Hepatocyte (in vitro differentiated cells): ENCODE data around the gene DOCK3. TPM values are rescaled to one million over a fixed set of nuclear protein-coding genes. Genes with fewer than 3 reads are reported as not detected.

ENCODE experiments used
- DNase-seq: peaks from one replicate; pipeline ENCODE4 v3.0.0-alpha.2; 2016; ENCODE audit warnings: low spot score
- H2AFZ ChIP-seq: fragments of 200-600 bp; sonication (generic); 2 replicates; pipeline ENCODE4 v1.6.0; 2016; ENCODE audit warnings: antibody characterized with exemption, mild to moderate bottlenecking
- H3K27ac ChIP-seq: fragments of 200-600 bp; sonication (generic); 2 replicates; pipeline ENCODE4 v1.5.1; 2016; ENCODE audit warnings: mild to moderate bottlenecking
- H3K27me3 ChIP-seq: fragments of 200-600 bp; sonication (generic); 2 replicates; pipeline ENCODE4 v1.6.1; 2016
- H3K36me3 ChIP-seq: fragments of 200-600 bp; sonication (generic); replicated peaks from 2 replicates; pipeline ENCODE4 v1.5.1; 2016; ENCODE audit warnings: low read depth; ENCODE audit not compliant: insufficient read depth
- H3K4me1 ChIP-seq: fragments of 200-600 bp; sonication (generic); 2 replicates; pipeline ENCODE4 v1.5.1; 2016; ENCODE audit warnings: mild to moderate bottlenecking, moderate library complexity; ENCODE audit not compliant: insufficient read depth
- H3K4me2 ChIP-seq: fragments of 200-600 bp; sonication (generic); 2 replicates; pipeline ENCODE4 v1.6.0; 2016
- H3K4me3 ChIP-seq: fragments of 200-600 bp; sonication (generic); 2 replicates; pipeline ENCODE4 v1.5.1; 2016; ENCODE audit warnings: mild to moderate bottlenecking
- H3K79me2 ChIP-seq: fragments of 200-600 bp; sonication (generic); 2 replicates; pipeline ENCODE4 v1.6.0; 2017; ENCODE audit warnings: mild to moderate bottlenecking
- H3K9me2 ChIP-seq: fragments of 200-600 bp; sonication (generic); replicated peaks from 2 replicates; pipeline ENCODE4 v1.6.0; 2017; ENCODE audit warnings: mild to moderate bottlenecking; ENCODE audit not compliant: insufficient read depth
- H3K9me3 ChIP-seq: fragments of 200-600 bp; sonication (generic); 2 replicates; pipeline ENCODE4 v1.5.1; 2016; ENCODE audit warnings: low read depth, mild to moderate bottlenecking
- H4K20me1 ChIP-seq: fragments of 200-600 bp; sonication (generic); 2 replicates; pipeline ENCODE4 v1.6.0; 2016; ENCODE audit warnings: mild to moderate bottlenecking; ENCODE audit not compliant: insufficient read depth, poor library complexity, severe bottlenecking
- EZH2 ChIP-seq: fragments of 200-600 bp; sonication (generic); IDR thresholded peaks from 2 replicates; pipeline ENCODE4 v1.6.1; 2016; ENCODE audit warnings: antibody characterized with exemption, mild to moderate bottlenecking, borderline replicate concordance
- EZH2phosphoT487 ChIP-seq: fragments of 200-600 bp; sonication (generic); IDR thresholded peaks from one replicate; pipeline ENCODE4 v1.6.1; 2018; ENCODE audit warnings: antibody characterized with exemption, mild to moderate bottlenecking, low read depth, moderate library complexity; ENCODE audit not compliant: unreplicated experiment, severe bottlenecking
- WGBS: methylation state at CpG from one replicate; pipeline ENCODE4 v1.1.6; 2016; ENCODE audit warnings: low lambda C conversion rate; ENCODE audit errors: missing lambda C conversion rate; 5-methylcytosine and 5-hydroxymethylcytosine counted together
- polyA plus RNA-seq: library from polyadenylated mRNA; unstranded; fragments of >200 nt; fragmentation: Nextera tagmentation; extraction: Ambion mirVana; gene quantifications from 2 replicates; pipeline ENCODE4 v1.2.1, GENCODE V29; 2016
- total RNA-seq: library from RNA; depleted of rRNA; stranded (reverse); fragments of >200 nt; gene quantifications from 2 replicates; pipeline ENCODE4 v1.2.3, GENCODE V29; 2014
- TF ChIP-seq, protein P1 (sequence below): fragments of 200-600 bp; sonication (generic); IDR thresholded peaks from 2 replicates; pipeline ENCODE4 v1.5.1; 2016; ENCODE audit warnings: antibody characterized with exemption, mild to moderate bottlenecking; ENCODE audit not compliant: poor library complexity

DOCK3 gene
- total and polyA plus RNA-seq, 2 experiments from 2014 or later = 0.77 to 1.6 TPM

GRCh38 chr3:50633230-50633790 lies 41.4 kb upstream of the DOCK3 start:
- H3K27ac ChIP-seq = no peak overlapping the region
- no peaks in the 10 kb centered on the region for H3K9me3 ChIP-seq
- H3K9me2 ChIP-seq = no peaks in the 10 kb centered on the region
- no peak overlapping the region for H2AFZ ChIP-seq
- no peaks in the 10 kb centered on the region for H3K36me3 ChIP-seq
- no peak for DNase-seq
- WGBS = 85% methylated on average over 5 of the region's 5 CpGs
- no peaks in the 10 kb centered on the region for H3K27me3 ChIP-seq
- H4K20me1 ChIP-seq = peaks cover 15% of the 10 kb centered on the region
- H3K4me2 ChIP-seq = no peak overlapping the region
- H3K79me2 ChIP-seq = peaks cover 30% of the 10 kb centered on the region
- H3K4me1 ChIP-seq = no peaks in the 10 kb centered on the region
- no peak overlapping the region for H3K4me3 ChIP-seq
- TF ChIP-seq EZH2phosphoT487 (no peak), EZH2 (no peak)
- TF ChIP-seq, protein P1, sequence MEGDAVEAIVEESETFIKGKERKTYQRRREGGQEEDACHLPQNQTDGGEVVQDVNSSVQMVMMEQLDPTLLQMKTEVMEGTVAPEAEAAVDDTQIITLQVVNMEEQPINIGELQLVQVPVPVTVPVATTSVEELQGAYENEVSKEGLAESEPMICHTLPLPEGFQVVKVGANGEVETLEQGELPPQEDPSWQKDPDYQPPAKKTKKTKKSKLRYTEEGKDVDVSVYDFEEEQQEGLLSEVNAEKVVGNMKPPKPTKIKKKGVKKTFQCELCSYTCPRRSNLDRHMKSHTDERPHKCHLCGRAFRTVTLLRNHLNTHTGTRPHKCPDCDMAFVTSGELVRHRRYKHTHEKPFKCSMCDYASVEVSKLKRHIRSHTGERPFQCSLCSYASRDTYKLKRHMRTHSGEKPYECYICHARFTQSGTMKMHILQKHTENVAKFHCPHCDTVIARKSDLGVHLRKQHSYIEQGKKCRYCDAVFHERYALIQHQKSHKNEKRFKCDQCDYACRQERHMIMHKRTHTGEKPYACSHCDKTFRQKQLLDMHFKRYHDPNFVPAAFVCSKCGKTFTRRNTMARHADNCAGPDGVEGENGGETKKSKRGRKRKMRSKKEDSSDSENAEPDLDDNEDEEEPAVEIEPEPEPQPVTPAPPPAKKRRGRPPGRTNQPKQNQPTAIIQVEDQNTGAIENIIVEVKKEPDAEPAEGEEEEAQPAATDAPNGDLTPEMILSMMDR = no peak

DNA sequence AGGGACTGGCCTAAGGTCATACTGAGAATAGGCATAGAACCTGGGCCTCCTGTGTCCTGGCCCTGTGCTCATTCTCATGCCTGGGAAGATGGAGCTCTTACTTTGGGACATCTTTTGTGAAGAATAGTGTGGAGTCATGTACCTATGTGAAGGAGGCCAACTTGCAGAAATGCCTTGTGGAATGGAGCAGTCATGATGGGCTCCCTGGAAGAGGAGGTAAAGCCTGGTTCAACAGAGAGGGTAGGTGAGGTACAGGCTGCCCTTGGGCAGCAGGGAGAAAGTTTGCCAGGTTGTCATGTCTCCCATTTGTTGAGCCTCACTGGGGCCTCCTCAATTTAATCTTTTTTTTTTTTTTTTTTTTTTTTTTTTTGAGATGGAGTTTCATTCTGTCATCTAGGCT lies 39.7 kb upstream of the DOCK3 start:
- H3K4me3 ChIP-seq = no peak overlapping the region
- TF ChIP-seq EZH2 (no peak), EZH2phosphoT487 (no peak)
- TF ChIP-seq, protein P1 = no peak
- no peak overlapping the region for H3K27ac ChIP-seq
- no peak for DNase-seq
- no peaks in the 10 kb centered on the region for H3K4me1 ChIP-seq
- H3K9me3 ChIP-seq = no peaks in the 10 kb centered on the region
- no peak overlapping the region for H3K4me2 ChIP-seq
- H3K27me3 ChIP-seq = no peaks in the 10 kb centered on the region
- H3K79me2 ChIP-seq = peaks cover 23% of the 10 kb centered on the region
- H3K36me3 ChIP-seq = no peaks in the 10 kb centered on the region
- H3K9me2 ChIP-seq = no peaks in the 10 kb centered on the region
- peaks cover 12% of the 10 kb centered on the region for H4K20me1 ChIP-seq
- no peak overlapping the region for H2AFZ ChIP-seq

GRCh38 chr3:50637011-50637410 lies 37.7 kb upstream of the DOCK3 start:
- Histone ChIP-seq H3K27me3 (no peaks in the 10 kb centered on the region), H2AFZ (no peak overlapping the region), H4K20me1 (peaks cover 12% of the 10 kb centered on the region), H3K4me3 (no peak overlapping the region), H3K36me3 (no peaks in the 10 kb centered on the region), H3K27ac (no peak overlapping the region), H3K9me3 (no peaks in the 10 kb centered on the region), H3K4me2 (no peak overlapping the region), H3K79me2 (peaks cover 7% of the 10 kb centered on the region), H3K4me1 (no peaks in the 10 kb centered on the region), H3K9me2 (no peaks in the 10 kb centered on the region)
- WGBS = 93% methylated on average over 4 of the region's 4 CpGs
- no peak for DNase-seq
- no peak for TF ChIP-seq EZH2
- TF ChIP-seq EZH2phosphoT487 = no peak
- TF ChIP-seq, protein P1 = no peak

DNA sequence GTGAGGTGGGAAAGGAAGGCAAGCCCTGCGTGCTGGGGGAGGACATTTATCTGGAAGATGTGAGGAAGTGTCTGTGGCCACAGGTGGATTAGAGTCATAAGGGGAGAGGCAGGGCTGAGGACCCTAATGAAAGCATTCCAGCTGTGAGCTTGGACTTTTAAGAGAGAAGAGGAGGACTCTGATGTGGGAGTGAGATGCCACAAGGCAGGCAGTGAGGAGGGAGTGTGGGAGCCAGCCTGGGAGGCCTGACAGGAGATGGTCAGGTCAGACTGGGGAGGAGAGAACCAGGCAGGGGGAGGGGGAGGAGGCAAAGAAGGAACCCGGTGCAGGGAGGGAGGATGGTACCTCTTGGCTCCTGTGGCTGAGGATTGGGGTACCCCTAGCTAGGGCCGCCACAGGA lies 36.8 kb upstream of the DOCK3 start:
- Histone ChIP-seq H3K36me3 (no peaks in the 10 kb centered on the region), H2AFZ (no peak overlapping the region), H3K9me3 (no peaks in the 10 kb centered on the region), H3K9me2 (no peaks in the 10 kb centered on the region), H4K20me1 (peaks cover 12% of the 10 kb centered on the region), H3K27me3 (no peaks in the 10 kb centered on the region), H3K27ac (no peak overlapping the region), H3K4me2 (no peak overlapping the region), H3K4me1 (no peaks in the 10 kb centered on the region), H3K79me2 (peaks cover 7% of the 10 kb centered on the region), H3K4me3 (no peak overlapping the region)
- no peak for DNase-seq
- TF ChIP-seq EZH2phosphoT487 (no peak), EZH2 (no peak)
- TF ChIP-seq, protein P1 = no peak
- 85% methylated on average over 3 of the region's 3 CpGs for WGBS
